NCI-H1417 (cell line): ENCODE data around the gene PSMD11.

Experiments used
- DNase-seq, 3 experiments: peaks; one replicate each; lab custom pipeline; 2025; lab: John Stamatoyannopoulos, UW

Gene PSMD11

GRCh38 chr17:32489320-32490100, 45.2 kb downstream of the PSMD11 start:
- peak in 1 of 3 experiments; percentile 28 for DNase-seq

DNA sequence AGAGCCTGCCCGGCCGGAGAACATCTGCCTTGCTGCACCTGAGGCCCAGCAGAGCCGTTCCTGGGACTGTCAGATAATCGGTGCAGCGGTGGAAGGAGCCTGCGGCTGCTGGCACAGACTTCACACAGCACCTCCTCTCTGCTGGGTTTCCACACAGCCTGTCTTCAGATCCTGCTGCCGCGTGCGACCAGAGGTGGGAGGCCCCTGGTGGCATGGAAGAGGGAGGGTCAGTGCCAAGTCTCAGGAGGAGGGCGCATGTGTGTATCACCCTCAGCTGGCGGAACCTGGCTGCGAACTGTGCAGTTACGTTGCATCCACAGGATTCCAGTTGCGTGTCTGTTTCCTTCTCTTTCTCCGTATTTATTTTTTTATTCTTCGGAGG, 45.8 kb downstream of the PSMD11 start:
- peak in 2 of 3 experiments; percentile 59 to 84 for DNase-seq

GRCh38 chr17:32491371-32492263, 47.3 kb downstream of the PSMD11 start:
- no peak for DNase-seq

DNA sequence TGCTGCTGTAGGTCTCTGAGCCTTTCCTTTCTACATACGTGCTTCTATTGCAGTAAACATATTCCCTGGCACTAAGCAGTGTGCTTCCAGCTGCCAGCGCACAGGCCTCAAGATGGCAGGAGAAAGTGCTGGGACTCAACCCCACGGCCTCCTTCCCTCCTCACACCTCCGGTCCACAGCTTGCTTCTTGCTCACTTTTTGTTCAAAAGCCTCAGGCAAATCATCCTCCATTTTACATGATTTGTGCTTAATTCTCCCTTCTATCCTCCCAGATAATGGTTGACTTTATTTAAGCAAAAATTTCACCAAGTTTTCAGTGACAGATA, 47.9 kb downstream of the PSMD11 start:
- no peak for DNase-seq

DNA sequence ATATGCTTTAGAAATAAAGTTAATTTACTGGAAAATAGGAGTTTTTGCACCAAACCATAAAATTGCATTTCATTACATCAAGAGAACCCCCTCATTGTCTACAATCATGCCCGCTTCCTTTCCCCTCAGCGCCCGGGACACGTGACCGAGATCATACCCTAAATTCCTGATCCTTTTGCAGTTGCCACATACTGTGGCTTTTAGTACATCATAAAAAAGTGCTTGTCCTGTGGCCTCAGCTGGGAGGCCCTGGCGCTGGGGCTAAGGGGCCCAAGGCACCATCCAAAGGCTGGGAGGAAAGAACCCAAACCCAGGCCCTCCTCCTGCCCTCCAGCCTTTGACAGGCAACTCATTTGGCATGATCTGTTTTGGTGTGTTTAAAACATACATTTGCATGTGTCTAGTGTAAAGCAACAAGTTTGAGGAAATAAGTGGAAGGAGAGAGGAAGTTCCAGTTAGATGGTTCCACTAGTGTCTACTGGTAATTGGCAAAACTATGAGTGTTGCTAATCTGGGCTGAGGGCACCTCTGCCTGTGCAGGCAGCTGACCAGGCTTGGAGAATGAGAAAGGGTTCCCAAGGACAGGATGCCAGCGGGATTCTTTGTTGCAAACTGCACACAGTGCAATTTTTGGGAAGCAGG, 48.5 kb downstream of the PSMD11 start:
- no peak for DNase-seq

- DNase-seq: no peak
These were observed 49.3 kb downstream of the PSMD11 start for GRCh38 chr17:32493571-32493970.

DNA sequence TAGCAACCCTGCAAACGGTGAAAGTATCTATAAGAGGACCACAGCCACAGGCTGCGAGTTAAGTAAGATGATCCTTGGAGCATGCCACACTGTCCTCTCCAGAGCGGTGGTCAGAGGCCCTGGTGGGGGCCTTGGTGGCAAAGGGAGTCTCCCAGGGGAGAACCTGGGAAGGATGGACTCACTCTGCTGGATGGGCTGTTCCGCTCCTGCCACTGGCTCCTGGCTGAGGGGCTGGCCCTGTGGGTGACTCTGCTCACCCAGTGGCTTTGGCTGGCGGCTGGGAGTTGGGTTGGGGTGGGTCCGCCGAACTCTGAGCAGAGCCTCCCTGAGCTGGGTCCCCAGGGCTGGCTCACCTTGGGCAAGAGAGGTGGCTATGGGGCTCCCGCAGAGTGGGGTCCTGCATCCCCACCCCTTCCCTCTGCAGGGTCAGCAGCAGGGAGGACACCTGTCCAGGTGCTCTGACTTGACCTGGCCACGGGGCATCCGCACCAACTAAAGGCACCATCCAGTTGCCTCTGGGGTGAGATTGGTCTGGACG, 49.7 kb downstream of the PSMD11 start:
- DNase-seq: no peak

- DNase-seq: peak; percentile 54 to 84 (median 75)
These were observed 50.5 kb downstream of the PSMD11 start for GRCh38 chr17:32494621-32495358.

DNA sequence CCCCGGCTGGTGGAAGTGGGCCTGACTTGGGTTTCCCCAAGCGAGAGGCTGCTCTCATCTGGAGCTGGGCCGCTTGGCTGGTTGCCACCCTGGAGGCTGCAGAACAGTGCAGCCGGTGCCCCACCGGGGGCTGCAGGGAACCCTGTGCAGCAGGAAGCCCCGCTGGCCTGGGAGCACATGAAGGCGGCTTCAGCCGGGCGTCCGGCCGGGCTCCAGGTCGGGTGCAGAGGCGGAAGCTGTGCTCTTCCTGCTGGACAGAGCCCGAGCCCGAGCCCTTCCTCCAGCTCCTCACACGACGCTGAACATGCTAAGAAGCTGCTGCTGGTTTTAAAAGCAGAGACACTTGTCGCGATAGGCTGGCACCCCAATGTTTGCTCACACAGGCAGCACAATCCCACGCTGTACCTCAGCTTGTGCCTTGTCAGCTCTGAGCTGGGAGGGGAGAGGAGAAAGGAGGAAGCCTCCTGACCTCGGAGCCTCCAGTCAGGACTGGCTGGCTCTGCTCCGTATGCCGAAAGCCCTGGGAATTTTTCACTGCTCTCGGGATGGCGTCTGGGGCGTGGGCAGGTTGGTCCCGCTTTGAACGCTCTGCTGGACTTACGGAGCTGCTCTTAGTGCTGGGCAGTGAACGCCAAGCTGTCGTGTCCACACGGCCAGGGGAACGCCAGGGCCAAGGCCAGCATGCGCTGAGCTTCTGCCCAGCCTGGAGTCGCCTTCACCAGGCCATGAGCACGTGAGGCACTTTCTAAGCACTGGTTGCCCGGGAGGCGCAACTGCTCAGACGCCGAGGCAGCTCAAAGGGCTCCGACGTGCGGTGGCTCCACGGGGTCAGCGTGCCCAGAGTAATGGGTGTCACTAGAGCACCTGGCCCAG, 51.3 kb downstream of the PSMD11 start:
- peak in 1 of 3 experiments; percentile 37 for DNase-seq

- DNase-seq: no peak
These were observed 52.2 kb downstream of the PSMD11 start for GRCh38 chr17:32496395-32497073.

GRCh38 chr17:32497431-32498205, 53.3 kb downstream of the PSMD11 start:
- DNase-seq: peak in 1 of 3 experiments; percentile 23

DNA sequence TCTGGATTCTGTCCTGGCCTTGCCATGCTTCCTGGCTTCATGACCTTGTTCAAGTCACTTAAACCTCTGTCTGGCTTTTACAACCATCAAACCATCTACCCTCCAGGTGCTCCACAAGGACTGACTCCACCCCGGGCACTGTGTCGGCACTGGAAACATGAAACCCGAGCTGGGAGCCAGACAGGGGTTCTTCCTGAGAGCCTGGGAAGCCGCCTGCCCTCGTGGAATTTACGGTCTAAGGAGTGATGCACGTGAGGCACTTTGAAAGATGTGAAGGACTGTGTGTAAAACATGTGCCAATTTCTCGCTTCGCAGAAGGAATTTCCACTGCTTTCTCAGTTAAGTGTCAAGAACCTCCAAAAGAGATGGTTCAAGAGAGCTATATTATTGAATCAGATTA, 54.1 kb downstream of the PSMD11 start:
- peak; percentile 14 to 86 (median 59) for DNase-seq

GRCh38 chr17:32502013-32502412, 57.7 kb downstream of the PSMD11 start:
- no peak for DNase-seq

DNA sequence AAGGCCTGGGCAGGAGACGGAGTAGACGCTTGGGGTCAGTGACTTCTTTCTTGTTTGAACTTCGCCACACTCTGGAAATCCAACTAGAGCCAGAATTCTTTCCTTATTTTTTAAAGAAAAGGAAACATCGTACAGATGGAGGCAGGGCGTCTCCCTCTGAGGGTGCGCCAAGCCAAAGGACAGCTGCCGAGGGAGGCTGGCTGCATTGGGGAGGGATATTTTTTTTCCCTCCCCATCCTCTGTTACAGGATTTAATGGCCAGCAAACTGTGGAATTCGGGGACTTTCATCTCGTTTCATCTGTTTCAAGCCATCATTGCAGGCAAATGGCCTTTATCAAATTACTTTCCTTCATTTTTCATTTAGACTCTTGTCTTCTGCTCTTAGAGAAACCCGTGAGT, 58.4 kb downstream of the PSMD11 start:
- no peak for DNase-seq

GRCh38 chr17:32503251-32504165, 59.2 kb downstream of the PSMD11 start:
- no peak for DNase-seq

DNA sequence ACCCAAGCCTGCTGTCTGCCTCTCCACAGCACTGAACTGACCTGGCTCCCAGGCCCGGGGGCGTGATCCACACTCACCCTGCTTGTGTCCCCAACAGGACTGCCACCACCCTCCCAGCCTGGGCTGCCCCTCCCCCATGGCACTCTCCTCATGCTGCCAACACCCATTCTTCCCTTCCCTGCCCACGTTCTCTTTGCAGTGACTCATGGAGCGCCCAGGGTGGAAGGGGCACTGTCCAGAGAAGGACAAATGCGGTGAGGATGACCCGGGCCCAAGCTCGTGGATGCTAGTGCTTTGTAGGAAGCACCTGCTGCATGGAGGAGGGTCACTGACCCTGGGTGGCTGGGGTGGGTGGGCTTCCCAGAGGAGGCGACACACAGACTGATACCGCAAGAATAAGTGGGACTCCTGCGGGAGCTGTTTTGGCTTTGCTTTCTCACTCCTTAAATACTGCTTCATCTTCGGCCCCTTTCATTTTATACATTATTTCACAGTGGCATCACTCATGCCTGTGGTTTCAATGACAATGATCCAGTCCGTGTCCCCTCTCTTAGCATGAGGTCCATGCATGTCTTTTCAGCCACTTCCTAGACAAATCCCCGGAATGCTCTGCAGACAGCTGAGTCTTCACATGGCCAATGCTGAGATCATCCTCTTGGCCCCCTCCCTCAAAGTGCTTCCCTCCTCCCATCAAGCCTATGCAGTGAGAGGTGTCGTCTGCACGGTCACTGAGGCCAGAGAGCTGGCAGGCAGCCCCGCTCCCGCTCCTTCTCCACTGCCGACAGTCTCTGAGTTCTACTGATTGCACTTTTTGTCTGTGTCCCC, 60.1 kb downstream of the PSMD11 start:
- DNase-seq: no peak

- DNase-seq: no peak
These were observed 64.6 kb downstream of the PSMD11 start for GRCh38 chr17:32508926-32509325.
